ENCODE measurements around the gene LCE5A.

GRCh38 chr1:152543820-152544219 lies 33.2 kb downstream of the LCE5A start:
- no peak for TF ChIP-seq POLR2A (IDR thresholded peaks at IDR 0.05; ENCODE audit: low read length)
- TF ChIP-seq GATA1 (IDR thresholded peaks at IDR 0.05; ENCODE audit: low read depth, low read length), result no peak
